H1 (cell line): Measurements from ENCODE around the gene THOP1. TPM values are rescaled to one million over a fixed set of nuclear protein-coding genes. Genes with fewer than 3 reads are reported as not detected.

Experiments
- GABPA ChIP-seq: IDR thresholded peaks from 2 replicates; pipeline ENCODE4 v1.6.1; 2011; ENCODE audit warnings: mild to moderate bottlenecking, low read length, moderate library complexity, borderline replicate concordance; ENCODE audit not compliant: insufficient read depth
- KDM4A ChIP-seq: IDR thresholded peaks from one replicate; pipeline ENCODE4 v1.7.1; 2012; ENCODE audit warnings: low read depth, mild to moderate bottlenecking, moderate library complexity, low read length, inconsistent platforms; ENCODE audit not compliant: severe bottlenecking
- POU5F1 ChIP-seq: IDR thresholded peaks from 2 replicates; pipeline ENCODE4 v1.6.1; 2011; ENCODE audit warnings: low read depth, mild to moderate bottlenecking, low read length, moderate library complexity
- SUZ12 ChIP-seq: fragments of 200-600 bp; sonication (generic); IDR thresholded peaks from 2 replicates; pipeline ENCODE4 v1.6.1; 2012; ENCODE audit warnings: mild to moderate bottlenecking, inconsistent platforms, low read length, moderate library complexity, mixed read lengths
- TAF1 ChIP-seq: IDR thresholded peaks from 2 replicates; pipeline ENCODE4 v1.6.1; 2011; ENCODE audit warnings: mild to moderate bottlenecking, low read depth, low read length
- polyA plus RNA-seq, 7 experiments: library from polyadenylated mRNA; depleted of rRNA in 3 of 7; stranded (reverse) in 5 of 7; unstranded in 2 of 7; fragments of >200 nt in 5 of 7; fragments of 200-250 nt in 2 of 7; gene quantifications; 1 replicate in 5 of 7; 2 replicates in 1 of 7; 4 replicates in 1 of 7; pipeline versions ENCODE4 v1.2.1 to v1.2.3, GENCODE V29; 2011 to 2013; ENCODE audit warnings: missing spikeins in 2 of 7, mixed read lengths in 2 of 7
- total RNA-seq: library from RNA; stranded (reverse); fragmentation: NEBNext Ultra II Directional; extraction: Animal tissue kit (Norgen Biotek cat#: 25700); gene quantifications from 2 replicates; pipeline ENCODE4 v1.2.1, GENCODE V29; 2021

The THOP1 gene
- total and polyA plus RNA-seq, 2 of the 8 experiments (the other 6 are each of a cell fraction or from before 2014, with no cell fraction given): 136 to 159 TPM

- TF ChIP-seq SUZ12 (no peak), TAF1 (no peak), KDM4A (no peak), GABPA (no peak), POU5F1 (no peak)
Observed at GRCh38 chr19:2856457-2857050, 71.3 kb downstream of the THOP1 start (continued).
